Ishikawa (cell line): ENCODE data around the gene INPP4B.

Source experiments
- CEBPB ChIP-seq: IDR thresholded peaks from 2 replicates; pipeline ENCODE4 v1.6.1; 2012
- CREB1 ChIP-seq: IDR thresholded peaks from 2 replicates; pipeline ENCODE4 v1.6.1; 2012; ENCODE audit warnings: low read depth
- EGR1 ChIP-seq: IDR thresholded peaks from 2 replicates; pipeline ENCODE4 v1.6.1; 2012
- EP300 ChIP-seq: IDR thresholded peaks from 2 replicates; pipeline ENCODE4 v1.6.1; 2012; ENCODE audit warnings: borderline replicate concordance
- FOXM1 ChIP-seq: IDR thresholded peaks from 2 replicates; pipeline ENCODE4 v1.6.1; 2012; ENCODE audit warnings: low read depth, borderline replicate concordance
- MAX ChIP-seq: IDR thresholded peaks from 2 replicates; pipeline ENCODE4 v1.6.1; 2012
- NFIC ChIP-seq: IDR thresholded peaks from 2 replicates; pipeline ENCODE4 v1.6.1; 2012
- RAD21 ChIP-seq: IDR thresholded peaks from 2 replicates; pipeline ENCODE4 v1.6.1; 2012; ENCODE audit warnings: low read depth
- REST ChIP-seq: IDR thresholded peaks from 2 replicates; pipeline ENCODE4 v1.6.1; 2012; ENCODE audit warnings: low read depth, mild to moderate bottlenecking
- TAF1 ChIP-seq: IDR thresholded peaks from 2 replicates; pipeline ENCODE4 v1.6.1; 2012; ENCODE audit warnings: low read depth, mild to moderate bottlenecking
- TCF12 ChIP-seq: IDR thresholded peaks from 2 replicates; pipeline ENCODE4 v1.6.1; 2012; ENCODE audit warnings: low read depth
- TEAD4 ChIP-seq: IDR thresholded peaks from 2 replicates; pipeline ENCODE4 v1.6.1; 2012
- USF1 ChIP-seq: IDR thresholded peaks from 2 replicates; pipeline ENCODE4 v1.6.1; 2012
- YY1 ChIP-seq: IDR thresholded peaks from 2 replicates; pipeline ENCODE4 v1.6.1; 2012; ENCODE audit warnings: low read depth
- ZBTB7A ChIP-seq: IDR thresholded peaks from 2 replicates; pipeline ENCODE4 v1.6.1; 2012; ENCODE audit warnings: low read depth

INPP4B gene

GRCh38 chr4:142420311-142421095 lies 425.6 kb downstream of the INPP4B start:
- TF ChIP-seq TAF1, result no peak
- TF ChIP-seq TCF12, result no peak
- no peak for TF ChIP-seq EP300
- TF ChIP-seq CREB1, result no peak
- no peak for TF ChIP-seq REST
- TF ChIP-seq FOXM1, result no peak
- TF ChIP-seq USF1, result no peak
- no peak for TF ChIP-seq ZBTB7A
- TF ChIP-seq RAD21, result no peak
- no peak for TF ChIP-seq NFIC
- TF ChIP-seq MAX, result no peak
- TF ChIP-seq CEBPB, result no peak
- TF ChIP-seq YY1, result no peak
- TF ChIP-seq TEAD4, result no peak
- no peak for TF ChIP-seq EGR1

GRCh38 chr4:142419712-142420111 lies 426.4 kb downstream of the INPP4B start:
- TF ChIP-seq EGR1 (no peak), CREB1 (no peak), FOXM1 (no peak), USF1 (no peak)

- TF ChIP-seq TCF12 (no peak), EP300 (no peak), NFIC (no peak), EGR1 (no peak), CREB1 (no peak), MAX (no peak), CEBPB (no peak), TAF1 (no peak), USF1 (no peak), REST (no peak), FOXM1 (no peak), YY1 (no peak), TEAD4 (no peak)
These were observed 427.4 kb downstream of the INPP4B start for GRCh38 chr4:142418697-142419096.

- no peak for TF ChIP-seq YY1
- TF ChIP-seq FOXM1, result no peak
- TF ChIP-seq TEAD4, result no peak
- no peak for TF ChIP-seq USF1
- TF ChIP-seq CEBPB, result no peak
- no peak for TF ChIP-seq RAD21
- TF ChIP-seq NFIC, result no peak
- TF ChIP-seq ZBTB7A, result no peak
- TF ChIP-seq MAX, result no peak
These were observed 429.3 kb downstream of the INPP4B start for GRCh38 chr4:142416711-142417275.

- TF ChIP-seq RAD21 (no peak), TAF1 (no peak), EGR1 (no peak), ZBTB7A (no peak), REST (no peak), USF1 (no peak), YY1 (no peak), FOXM1 (no peak), CEBPB (no peak), NFIC (no peak), EP300 (no peak)
These were observed 430.0 kb downstream of the INPP4B start for GRCh38 chr4:142416121-142416520.
